Effector memory CD4-positive, alpha-beta T cell (primary cell): Measurements from ENCODE around the gene GIPC2.

Experiments
- DNase-seq, 3 donors: peaks; one replicate each; pipeline ENCODE4 v3.0.0-alpha.2; 2020
- H3K27ac ChIP-seq: 2 replicates; pipeline ENCODE4 v1.7.0; 2013; ENCODE audit warnings: mild to moderate bottlenecking, low read length, moderate library complexity; ENCODE audit not compliant: insufficient read depth, poor library complexity, severe bottlenecking
- H3K27me3 ChIP-seq: replicated peaks from 2 replicates; pipeline ENCODE4 v1.7.0; 2013; ENCODE audit warnings: mild to moderate bottlenecking, low read length; ENCODE audit not compliant: insufficient read depth, control insufficient read depth, poor library complexity, severe bottlenecking
- H3K36me3 ChIP-seq: 2 replicates; pipeline ENCODE4 v1.7.0; 2013; ENCODE audit warnings: mild to moderate bottlenecking, low read length, moderate library complexity; ENCODE audit not compliant: control insufficient read depth, insufficient read depth
- H3K4me1 ChIP-seq: 2 replicates; pipeline ENCODE4 v1.7.0; 2013; ENCODE audit warnings: low read length, mild to moderate bottlenecking; ENCODE audit not compliant: control insufficient read depth, insufficient read depth, poor library complexity, severe bottlenecking
- H3K4me3 ChIP-seq: 2 replicates; pipeline ENCODE4 v1.7.0; 2013; ENCODE audit warnings: low read length, low read depth, mild to moderate bottlenecking; ENCODE audit not compliant: insufficient read depth, poor library complexity, severe bottlenecking
- H3K9me3 ChIP-seq: 2 replicates; pipeline ENCODE4 v1.7.0; 2013; ENCODE audit warnings: mild to moderate bottlenecking, low read length, moderate library complexity; ENCODE audit not compliant: control insufficient read depth

The GIPC2 gene

DNA sequence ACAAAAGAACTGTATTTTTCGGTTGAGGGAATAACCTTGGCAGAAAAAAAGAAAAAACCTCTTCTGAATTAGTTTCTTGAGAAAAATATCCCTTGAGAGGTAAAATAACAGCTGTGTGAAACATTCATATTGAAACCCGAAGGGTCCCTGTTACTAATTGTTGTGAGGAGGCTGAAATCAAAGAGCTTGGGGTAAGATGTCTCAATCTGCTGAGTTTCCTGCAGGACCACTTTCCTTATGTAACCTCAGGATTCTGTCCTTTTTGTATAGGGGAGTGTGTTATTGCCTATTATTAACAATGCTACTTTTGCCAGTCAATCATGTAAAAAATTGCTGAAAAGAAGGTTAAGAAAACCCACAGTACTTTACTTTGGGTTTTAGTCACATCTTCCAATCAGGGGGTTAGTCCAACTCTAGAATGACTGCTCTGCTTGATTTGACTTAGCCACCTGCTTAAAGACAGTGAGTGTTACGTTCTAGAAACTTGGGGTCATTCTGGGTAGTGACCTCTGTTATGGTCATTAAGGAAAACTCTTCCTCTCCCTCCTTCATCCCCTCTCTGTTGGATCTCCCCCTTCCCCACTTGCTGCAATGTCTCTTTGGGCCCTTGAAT is 138.8 kb downstream of the GIPC2 start:
- H3K27me3 ChIP-seq: no peaks in the 10 kb centered on the region
- no peaks in the 10 kb centered on the region for H3K9me3 ChIP-seq
- DNase-seq: no peak
- H3K36me3 ChIP-seq: no peaks in the 10 kb centered on the region
- H3K27ac ChIP-seq: no peak overlapping the region
- H3K4me3 ChIP-seq: no peak overlapping the region
- no peaks in the 10 kb centered on the region for H3K4me1 ChIP-seq
